Kidney (tissue), 14 donors: ENCODE data around the gene EFNB3. TPM values are rescaled to one million over a fixed set of nuclear protein-coding genes. Genes with fewer than 3 reads are reported as not detected.
A peak's percentile ranks its signal among the peaks of the same experiment; 100 is the strongest.

Experiments
- DNase-seq, 5 donors: peaks; one replicate each; pipeline ENCODE4 v3.0.0-alpha.2; 2013 to 2020
- FAIRE-seq: peaks from 2 replicates; lab custom pipeline; 2012; peaks lifted over from hg19 to GRCh38; lab: Jason Lieb, UNC
- H3K27ac ChIP-seq, 2 donors: one replicate each; pipeline ENCODE4 v1.7.0; 2013; ENCODE audit warnings: low read depth in 2 of 2, low read length in 2 of 2, inconsistent platforms in 1 of 2
- H3K27me3 ChIP-seq: one replicate; pipeline ENCODE4 v1.7.1; 2013; ENCODE audit warnings: low read length, inconsistent platforms; ENCODE audit not compliant: control insufficient read depth, insufficient read depth
- H3K36me3 ChIP-seq, 3 donors: one replicate each; pipeline versions ENCODE4 v1.7.0 to v1.7.1; 2013; ENCODE audit warnings: low read length in 3 of 3, control low read depth in 1 of 3, inconsistent platforms in 1 of 3; ENCODE audit not compliant: insufficient read depth in 3 of 3, control insufficient read depth in 2 of 3
- H3K4me1 ChIP-seq, 3 donors: one replicate each; pipeline versions ENCODE4 v1.7.0 to v1.7.1; 2013; ENCODE audit warnings: low read length in 3 of 3, inconsistent platforms in 1 of 3, low read depth in 1 of 3; ENCODE audit not compliant: control insufficient read depth in 2 of 3, insufficient read depth in 2 of 3
- H3K4me3 ChIP-seq, 3 donors: one replicate each; pipeline versions ENCODE4 v1.7.0 to v1.8.1; 2013; ENCODE audit warnings: low read length in 3 of 3, control low read depth in 1 of 3, inconsistent platforms in 1 of 3
- H3K9ac ChIP-seq, 3 donors: one replicate each; pipeline versions ENCODE4 v1.7.0 to v1.7.1; 2013; ENCODE audit warnings: low read length in 3 of 3, control low read depth in 1 of 3, inconsistent platforms in 1 of 3
- H3K9me3 ChIP-seq, 3 donors: one replicate each; pipeline versions ENCODE4 v1.7.0 to v1.7.1; 2013; ENCODE audit warnings: low read length in 3 of 3, control low read depth in 1 of 3, inconsistent platforms in 1 of 3; ENCODE audit not compliant: control insufficient read depth in 2 of 3, insufficient read depth in 1 of 3
- intact Hi-C: fragments of 100-400 bp; cut with DNase I; formaldehyde crosslinking; loops from one replicate; pipeline ENCODE4 v1.11.1; 2022
- polyA plus RNA-seq: library from polyadenylated mRNA; stranded (reverse); fragments of 350-450 nt; fragmentation: Illumina TruSeq; extraction: RNeasy Lipid Tissue Mini Kit (QIAGEN cat#74804); gene quantifications from one replicate; pipeline ENCODE4 v1.2.3, GENCODE V29; 2014; ENCODE audit warnings: low read depth, low replicate concordance; ENCODE audit not compliant: insufficient read depth
- total RNA-seq: library from RNA; stranded (reverse); fragmentation: NEBNext Ultra II Directional; extraction: Animal tissue kit (Norgen Biotek cat#: 25700); gene quantifications from one replicate; pipeline ENCODE4 v1.2.1, GENCODE V29; 2021
- TF ChIP-seq, protein P1 (sequence below): IDR thresholded peaks from 3 replicates; pipeline ENCODE4 v1.5.1; 2012; ENCODE audit warnings: mild to moderate bottlenecking, moderate library complexity, borderline replicate concordance; ENCODE audit not compliant: insufficient read depth; ENCODE audit errors: extremely low read depth
- donor health status: control.
- donor health status: control.
- donor health status: control.
- donor health status: control.
- donor health status: control.
- donor health status: DM: yes; HTN: yes; CAD: no.
- donor health status: Normal renal cell carcinoma (clear cell type).

Gene EFNB3
- total and polyA plus RNA-seq, 2 donors from 2014 or later = 2.3 to 3.5 TPM

DNA sequence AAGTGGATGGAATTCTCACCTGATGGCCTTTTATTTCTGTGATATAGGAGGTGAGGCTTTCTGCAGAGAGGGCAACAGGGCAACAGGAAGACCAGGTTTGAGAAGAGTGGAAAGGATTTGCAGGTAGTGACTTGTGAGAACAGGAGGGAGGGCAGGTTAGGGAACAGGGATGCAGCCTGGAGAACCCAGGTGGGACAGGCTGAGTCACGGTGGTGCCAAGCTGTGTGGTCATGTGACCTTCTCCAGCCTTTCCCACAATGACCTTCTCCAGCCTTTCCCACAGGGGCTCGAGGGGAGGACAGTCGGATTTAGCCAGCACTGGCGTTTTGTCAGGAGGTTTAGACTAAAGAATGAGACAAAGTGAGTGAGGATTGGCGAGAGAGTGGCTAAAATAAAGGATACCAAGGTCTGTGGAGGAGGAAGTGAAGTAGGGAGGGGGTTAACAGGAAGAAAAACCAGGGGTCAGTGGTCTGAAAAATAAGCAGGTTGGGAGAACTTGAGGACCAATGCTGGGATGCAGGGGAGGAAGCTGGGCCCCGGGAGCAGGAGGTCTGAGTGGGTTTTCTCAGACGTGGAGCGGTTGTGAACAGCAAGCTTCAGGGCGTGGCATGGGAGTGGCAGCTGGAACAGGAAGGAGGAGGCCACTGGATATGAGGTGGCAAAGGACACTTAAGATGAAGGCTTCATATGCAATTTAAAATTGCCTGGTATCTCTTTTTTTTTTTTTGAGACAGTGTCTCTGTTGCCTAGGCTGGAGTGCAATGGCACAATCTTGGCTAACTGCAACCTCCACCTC is 50.3 kb downstream of the EFNB3 start:
- H3K9me3 ChIP-seq = no peaks in the 10 kb centered on the region
- H3K27ac ChIP-seq = no peak overlapping the region
- H3K9ac ChIP-seq = no peak overlapping the region
- FAIRE-seq = no peak
- no peaks in the 10 kb centered on the region for H3K27me3 ChIP-seq
- intact Hi-C loops = no loop called here
- H3K4me3 ChIP-seq = no peak overlapping the region
- TF ChIP-seq, protein P1, sequence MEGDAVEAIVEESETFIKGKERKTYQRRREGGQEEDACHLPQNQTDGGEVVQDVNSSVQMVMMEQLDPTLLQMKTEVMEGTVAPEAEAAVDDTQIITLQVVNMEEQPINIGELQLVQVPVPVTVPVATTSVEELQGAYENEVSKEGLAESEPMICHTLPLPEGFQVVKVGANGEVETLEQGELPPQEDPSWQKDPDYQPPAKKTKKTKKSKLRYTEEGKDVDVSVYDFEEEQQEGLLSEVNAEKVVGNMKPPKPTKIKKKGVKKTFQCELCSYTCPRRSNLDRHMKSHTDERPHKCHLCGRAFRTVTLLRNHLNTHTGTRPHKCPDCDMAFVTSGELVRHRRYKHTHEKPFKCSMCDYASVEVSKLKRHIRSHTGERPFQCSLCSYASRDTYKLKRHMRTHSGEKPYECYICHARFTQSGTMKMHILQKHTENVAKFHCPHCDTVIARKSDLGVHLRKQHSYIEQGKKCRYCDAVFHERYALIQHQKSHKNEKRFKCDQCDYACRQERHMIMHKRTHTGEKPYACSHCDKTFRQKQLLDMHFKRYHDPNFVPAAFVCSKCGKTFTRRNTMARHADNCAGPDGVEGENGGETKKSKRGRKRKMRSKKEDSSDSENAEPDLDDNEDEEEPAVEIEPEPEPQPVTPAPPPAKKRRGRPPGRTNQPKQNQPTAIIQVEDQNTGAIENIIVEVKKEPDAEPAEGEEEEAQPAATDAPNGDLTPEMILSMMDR = no peak
- H3K36me3 ChIP-seq = no peaks in the 10 kb centered on the region
- no peaks in the 10 kb centered on the region for H3K4me1 ChIP-seq
- peak in 1 of 5 donors; percentile 33 for DNase-seq

GRCh38 chr17:7756968-7757367 is 52.0 kb downstream of the EFNB3 start:
- Histone ChIP-seq H3K9me3 (no peaks in the 10 kb centered on the region), H3K27ac (no peak overlapping the region), H3K9ac (no peak overlapping the region), H3K36me3 (no peaks in the 10 kb centered on the region), H3K27me3 (no peaks in the 10 kb centered on the region), H3K4me1 (no peaks in the 10 kb centered on the region), H3K4me3 (no peak overlapping the region)
- TF ChIP-seq, protein P1 = no peak
- intact Hi-C loops = no loop called here
- DNase-seq (no peak), FAIRE-seq (no peak)

Other genes starting within 250 kb of the EFNB3 start
- 64.8 TPM for gene ZBTB4, start 225.6 kb upstream of the EFNB3 start, total RNA-seq
- 23.2 TPM for gene ZBTB4, start 225.6 kb upstream of the EFNB3 start, polyA plus RNA-seq
- gene SLC35G6, start 223.8 kb upstream of the EFNB3 start, total RNA-seq = not detected
- not detected for gene SLC35G6, start 223.8 kb upstream of the EFNB3 start, polyA plus RNA-seq
- gene POLR2A, start 220.8 kb upstream of the EFNB3 start, total RNA-seq = 133 TPM
- 18.6 TPM for gene POLR2A, start 220.8 kb upstream of the EFNB3 start, polyA plus RNA-seq
- gene TNFSF12, start 156.1 kb upstream of the EFNB3 start, total RNA-seq = 48.0 TPM
- gene TNFSF12, start 156.1 kb upstream of the EFNB3 start, polyA plus RNA-seq = 61.8 TPM
- gene TNFSF13, start 146.5 kb upstream of the EFNB3 start, total RNA-seq = 99.2 TPM
- 68.6 TPM for gene TNFSF13, start 146.5 kb upstream of the EFNB3 start, polyA plus RNA-seq
- gene SENP3, start 143.3 kb upstream of the EFNB3 start, total RNA-seq = 43.5 TPM
- gene SENP3, start 143.3 kb upstream of the EFNB3 start, polyA plus RNA-seq = 50.3 TPM
- 92.6 TPM for gene CD68, start 125.6 kb upstream of the EFNB3 start, total RNA-seq
- gene CD68, start 125.6 kb upstream of the EFNB3 start, polyA plus RNA-seq = 38.3 TPM
- gene MPDU1, start 121.3 kb upstream of the EFNB3 start, total RNA-seq = 54.2 TPM
- 145 TPM for gene MPDU1, start 121.3 kb upstream of the EFNB3 start, polyA plus RNA-seq
- 0.88 TPM for gene SOX15, start 115.1 kb upstream of the EFNB3 start, total RNA-seq
- gene SOX15, start 115.1 kb upstream of the EFNB3 start, polyA plus RNA-seq = 0.80 TPM
- 29.3 TPM for gene FXR2, start 90.3 kb upstream of the EFNB3 start, total RNA-seq
- 59.2 TPM for gene FXR2, start 90.3 kb upstream of the EFNB3 start, polyA plus RNA-seq
- gene SAT2, start 77.4 kb upstream of the EFNB3 start, total RNA-seq = 74.7 TPM
- gene SAT2, start 77.4 kb upstream of the EFNB3 start, polyA plus RNA-seq = 430 TPM
- gene SHBG, start 75.1 kb upstream of the EFNB3 start, total RNA-seq = 0.57 TPM
- 4.6 TPM for gene SHBG, start 75.1 kb upstream of the EFNB3 start, polyA plus RNA-seq
- gene ATP1B2, start 54.3 kb upstream of the EFNB3 start, total RNA-seq = 7.6 TPM
- gene ATP1B2, start 54.3 kb upstream of the EFNB3 start, polyA plus RNA-seq = 12.8 TPM
- gene TP53, start 17.7 kb upstream of the EFNB3 start, total RNA-seq = 66.9 TPM
- gene TP53, start 17.7 kb upstream of the EFNB3 start, polyA plus RNA-seq = 14.8 TPM
- 6.5 TPM for gene WRAP53, start 16.7 kb upstream of the EFNB3 start, total RNA-seq
- 10.8 TPM for gene WRAP53, start 16.7 kb upstream of the EFNB3 start, polyA plus RNA-seq
- gene DNAH2, start 12.5 kb downstream of the EFNB3 start, total RNA-seq = 0.66 TPM
- 0.17 TPM for gene DNAH2, start 12.5 kb downstream of the EFNB3 start, polyA plus RNA-seq
- gene KDM6B, start 129.0 kb downstream of the EFNB3 start, total RNA-seq = 32.3 TPM
- gene KDM6B, start 129.0 kb downstream of the EFNB3 start, polyA plus RNA-seq = 3.9 TPM
- 17.6 TPM for gene TMEM88, start 149.9 kb downstream of the EFNB3 start, total RNA-seq
- gene TMEM88, start 149.9 kb downstream of the EFNB3 start, polyA plus RNA-seq = 59.8 TPM
- gene NAA38, start 152.4 kb downstream of the EFNB3 start, total RNA-seq = 69.6 TPM
- 246 TPM for gene NAA38, start 152.4 kb downstream of the EFNB3 start, polyA plus RNA-seq
- gene CYB5D1, start 152.8 kb downstream of the EFNB3 start, total RNA-seq = 20.4 TPM
- 14.3 TPM for gene CYB5D1, start 152.8 kb downstream of the EFNB3 start, polyA plus RNA-seq
- gene CHD3, start 183.6 kb downstream of the EFNB3 start, total RNA-seq = 94.6 TPM
- gene CHD3, start 183.6 kb downstream of the EFNB3 start, polyA plus RNA-seq = 41.5 TPM
- gene RNF227, start 211.1 kb downstream of the EFNB3 start, total RNA-seq = 2.5 TPM
- gene RNF227, start 211.1 kb downstream of the EFNB3 start, polyA plus RNA-seq = 2.5 TPM
- 3.9 TPM for gene KCNAB3, start 224.7 kb downstream of the EFNB3 start, total RNA-seq
- gene KCNAB3, start 224.7 kb downstream of the EFNB3 start, polyA plus RNA-seq = 0.71 TPM
- gene TRAPPC1, start 226.7 kb downstream of the EFNB3 start, total RNA-seq = 149 TPM
- 291 TPM for gene TRAPPC1, start 226.7 kb downstream of the EFNB3 start, polyA plus RNA-seq
- 27.5 TPM for gene CNTROB, start 227.0 kb downstream of the EFNB3 start, total RNA-seq
- gene CNTROB, start 227.0 kb downstream of the EFNB3 start, polyA plus RNA-seq = 11.6 TPM